AG09319 (cell line): ENCODE results near the gene CRB1.

Experiments used
- DNase-seq: peaks from one replicate; pipeline ENCODE4 v3.0.0-alpha.2; 2010; ENCODE audit warnings: low read depth; ENCODE audit errors: extremely low read depth
- CTCF ChIP-seq: IDR thresholded peaks from 2 replicates; pipeline ENCODE4 v1.5.1; 2011; ENCODE audit warnings: low read depth, mild to moderate bottlenecking, inconsistent platforms, low read length, moderate library complexity

Gene CRB1

GRCh38 chr1:197358959-197359358 lies 90.9 kb downstream of the CRB1 start:
- TF ChIP-seq CTCF, result no peak
- no peak for DNase-seq

GRCh38 chr1:197360068-197360467 lies 92.0 kb downstream of the CRB1 start:
- DNase-seq, result no peak
- TF ChIP-seq CTCF, result no peak

GRCh38 chr1:197362871-197363270 lies 94.8 kb downstream of the CRB1 start:
- no peak for TF ChIP-seq CTCF
- no peak for DNase-seq

- TF ChIP-seq CTCF, result no peak
- DNase-seq, result no peak
Observed at GRCh38 chr1:197363855-197364254, 95.8 kb downstream of the CRB1 start.

- TF ChIP-seq CTCF, result no peak
Observed at GRCh38 chr1:197366996-197367395, 98.9 kb downstream of the CRB1 start.

GRCh38 chr1:197367627-197368026 lies 99.6 kb downstream of the CRB1 start:
- no peak for DNase-seq
- no peak for TF ChIP-seq CTCF

More at GRCh38 chr1:197366996-197367395, 98.9 kb downstream of the CRB1 start:
- no peak for DNase-seq

GRCh38 chr1:197374428-197374827 lies 106.4 kb downstream of the CRB1 start:
- no peak for TF ChIP-seq CTCF
- no peak for DNase-seq
